ENCODE measurements around the gene LYAR.

GRCh38 chr4:4268776-4269175 lies 21.2 kb downstream of the LYAR start:
- no peak for TF ChIP-seq SMC3 (IDR thresholded peaks at IDR 0.05; ENCODE audit: low read depth, low read length)
- no peak for TF ChIP-seq CTCF (IDR thresholded peaks at IDR 0.05)
- no peak for TF ChIP-seq ZBTB33 (IDR thresholded peaks at IDR 0.05; ENCODE audit: borderline replicate concordance, low read depth)
- no peak for TF ChIP-seq FOSL2 (IDR thresholded peaks at IDR 0.05; ENCODE audit: borderline replicate concordance, low read depth)
- no peak for TF ChIP-seq YY1 (IDR thresholded peaks at IDR 0.05; ENCODE audit: low read depth)
- TF ChIP-seq EZH2phosphoT487 (IDR thresholded peaks at IDR 0.05; ENCODE audit: borderline replicate concordance, low read depth): no peak
- no peak for TF ChIP-seq JUND (IDR thresholded peaks at IDR 0.05)
- no peak for TF ChIP-seq POLR2AphosphoS5 (IDR thresholded peaks at IDR 0.05; ENCODE audit: low read depth, low read length)
- TF ChIP-seq REST (IDR thresholded peaks at IDR 0.05; ENCODE audit: low read depth, low read length): no peak
- TF ChIP-seq SIN3A (IDR thresholded peaks at IDR 0.05; ENCODE audit: borderline replicate concordance, low read depth, low read length): no peak
- TF ChIP-seq TAF1 (IDR thresholded peaks at IDR 0.05; ENCODE audit: borderline replicate concordance, low read depth, low read length): no peak

Data from SK-N-SH (cell line).